Activated naive CD4-positive, alpha-beta T cell treated with Interleukin-2 at 50 U/mL for 16 hours (primary cell): Measurements from ENCODE around the gene CHD9.

Source experiments
- DNase-seq: peaks from one replicate; pipeline ENCODE4 v3.0.0-alpha.2; 2020

Gene CHD9

GRCh38 chr16:53097190-53097589 lies 42.4 kb downstream of the CHD9 start:
- no peak for DNase-seq

- peak; percentile 48 for DNase-seq
Measured at GRCh38 chr16:53098526-53099317, 43.9 kb downstream of the CHD9 start.

- DNase-seq: peak; percentile 61
Measured at GRCh38 chr16:53099318-53100130, 44.7 kb downstream of the CHD9 start.

GRCh38 chr16:53100131-53100748 lies 45.4 kb downstream of the CHD9 start:
- DNase-seq: no peak

GRCh38 chr16:53100889-53101288 lies 46.1 kb downstream of the CHD9 start:
- no peak for DNase-seq

- DNase-seq: no peak
Measured at GRCh38 chr16:53103811-53104210, 49.0 kb downstream of the CHD9 start.

GRCh38 chr16:53105565-53105964 lies 50.8 kb downstream of the CHD9 start:
- DNase-seq: no peak

- no peak for DNase-seq
Measured at GRCh38 chr16:53111078-53111791, 56.4 kb downstream of the CHD9 start.

GRCh38 chr16:53112015-53112414 lies 57.2 kb downstream of the CHD9 start:
- no peak for DNase-seq

GRCh38 chr16:53115047-53115446 lies 60.3 kb downstream of the CHD9 start:
- DNase-seq: no peak

- DNase-seq: no peak
Measured at GRCh38 chr16:53115773-53116172, 61.0 kb downstream of the CHD9 start.

GRCh38 chr16:53121043-53121620 lies 66.3 kb downstream of the CHD9 start:
- no peak for DNase-seq

GRCh38 chr16:53121661-53122060 lies 66.9 kb downstream of the CHD9 start:
- DNase-seq: no peak

- no peak for DNase-seq
Measured at GRCh38 chr16:53123747-53124146, 69.0 kb downstream of the CHD9 start.

GRCh38 chr16:53126390-53126789 lies 71.6 kb downstream of the CHD9 start:
- no peak for DNase-seq

GRCh38 chr16:53129281-53130158 lies 74.7 kb downstream of the CHD9 start:
- no peak for DNase-seq

GRCh38 chr16:53130159-53131049 lies 75.6 kb downstream of the CHD9 start:
- DNase-seq: peak; percentile 94

- no peak for DNase-seq
Measured at GRCh38 chr16:53131050-53131362, 76.2 kb downstream of the CHD9 start.

GRCh38 chr16:53131363-53132071 lies 76.7 kb downstream of the CHD9 start:
- peak; percentile 66 for DNase-seq

- DNase-seq: no peak
Measured at GRCh38 chr16:53132406-53132805, 77.6 kb downstream of the CHD9 start.
